Measurements from ENCODE around the gene PITPNC1. TPM values are rescaled to one million over a fixed set of nuclear protein-coding genes. Genes with fewer than 3 reads are reported as not detected.

Gene PITPNC1
- total RNA-seq, 3 donors from 2014 or later: 11.0 to 17.7 (median 14.8) TPM

GRCh38 chr17:67523101-67523500, 146.0 kb downstream of the PITPNC1 start:
- Histone ChIP-seq H3K27ac (no peak overlapping the region), H3K36me3 (no peaks in the 10 kb centered on the region), H3K4me1 (no peaks in the 10 kb centered on the region), H3K27me3 (no peaks in the 10 kb centered on the region), H3K9me3 (no peaks in the 10 kb centered on the region), H3K4me3 (no peak overlapping the region)
- TF ChIP-seq POLR2A (IDR thresholded peaks at IDR 0.05) (no peak), CTCF (IDR thresholded peaks at IDR 0.05) (no peak), POLR2AphosphoS5 (IDR thresholded peaks at IDR 0.05) (no peak)
- intact Hi-C loops (cut with DNase I; ENCODE audit: low total_unique reads): no loop called here
- no peak for DNase-seq (ENCODE audit: low spot score in 2 of 2)

- H3K27me3 ChIP-seq: no peaks in the 10 kb centered on the region
- H3K4me1 ChIP-seq: no peaks in the 10 kb centered on the region
- H3K4me3 ChIP-seq: no peak overlapping the region
- no peaks in the 10 kb centered on the region for H3K9me3 ChIP-seq
- no peak for DNase-seq (ENCODE audit: low spot score in 2 of 2)
- no peak overlapping the region for H3K27ac ChIP-seq
- TF ChIP-seq POLR2AphosphoS5 (IDR thresholded peaks at IDR 0.05) (no peak), CTCF (IDR thresholded peaks at IDR 0.05) (no peak), POLR2A (IDR thresholded peaks at IDR 0.05) (no peak)
- intact Hi-C loops (cut with DNase I; ENCODE audit: low total_unique reads): no loop called here
- H3K36me3 ChIP-seq: no peaks in the 10 kb centered on the region
These were observed 148.4 kb downstream of the PITPNC1 start for GRCh38 chr17:67525239-67526135.

GRCh38 chr17:67526700-67527099, 149.6 kb downstream of the PITPNC1 start:
- Histone ChIP-seq H3K27ac (no peak overlapping the region), H3K27me3 (no peaks in the 10 kb centered on the region), H3K4me1 (no peaks in the 10 kb centered on the region), H3K9me3 (no peaks in the 10 kb centered on the region), H3K36me3 (no peaks in the 10 kb centered on the region), H3K4me3 (no peak overlapping the region)
- no peak for DNase-seq (ENCODE audit: low spot score in 2 of 2)
- intact Hi-C loops (cut with DNase I; ENCODE audit: low total_unique reads): no loop called here
- TF ChIP-seq CTCF (IDR thresholded peaks at IDR 0.05) (no peak), POLR2AphosphoS5 (IDR thresholded peaks at IDR 0.05) (no peak), POLR2A (IDR thresholded peaks at IDR 0.05) (no peak)

- TF ChIP-seq POLR2AphosphoS5 (IDR thresholded peaks at IDR 0.05) (peak in 1 of 3 donors; percentile 16), CTCF (IDR thresholded peaks at IDR 0.05) (no peak)
- H3K36me3 ChIP-seq: no peaks in the 10 kb centered on the region
- H3K27ac ChIP-seq: peak overlapping the region; percentile 2 to 29
- peak overlapping the region; percentile 7 to 45 (median 28) for H3K4me3 ChIP-seq
- no peaks in the 10 kb centered on the region for H3K9me3 ChIP-seq
- H3K27me3 ChIP-seq: no peaks in the 10 kb centered on the region
- H3K4me1 ChIP-seq: no peaks in the 10 kb centered on the region
- intact Hi-C loops (cut with DNase I; ENCODE audit: low total_unique reads): no loop called here
- DNase-seq (ENCODE audit: low spot score in 2 of 2): peak in 1 of 2 donors; percentile 61
These were observed 151.8 kb downstream of the PITPNC1 start for GRCh38 chr17:67528751-67529436.

GRCh38 chr17:67531291-67531690, 154.2 kb downstream of the PITPNC1 start:
- no peak for TF ChIP-seq POLR2A (IDR thresholded peaks at IDR 0.05)
- H3K27me3 ChIP-seq: no peaks in the 10 kb centered on the region
- H3K9me3 ChIP-seq: no peaks in the 10 kb centered on the region
- H3K4me1 ChIP-seq: no peaks in the 10 kb centered on the region
- intact Hi-C loops (cut with DNase I; ENCODE audit: low total_unique reads): no loop called here
- no peak overlapping the region for H3K27ac ChIP-seq
- DNase-seq (ENCODE audit: low spot score in 2 of 2): no peak
- H3K4me3 ChIP-seq: no peak overlapping the region
- no peaks in the 10 kb centered on the region for H3K36me3 ChIP-seq

All from breast epithelium (tissue), 4 donors.